ENCODE measurements around the gene EXOC6B. TPM values are rescaled to one million over a fixed set of nuclear protein-coding genes. Genes with fewer than 3 reads are reported as not detected.
"Not testable (repeated sequence)": the region's sequence is repeated elsewhere in the genome, so short reads cannot be mapped to it uniquely, and the experiment has no call there.

The EXOC6B gene
- total RNA-seq, 1 donor from 2014 or later, result 8.4 TPM

DNA sequence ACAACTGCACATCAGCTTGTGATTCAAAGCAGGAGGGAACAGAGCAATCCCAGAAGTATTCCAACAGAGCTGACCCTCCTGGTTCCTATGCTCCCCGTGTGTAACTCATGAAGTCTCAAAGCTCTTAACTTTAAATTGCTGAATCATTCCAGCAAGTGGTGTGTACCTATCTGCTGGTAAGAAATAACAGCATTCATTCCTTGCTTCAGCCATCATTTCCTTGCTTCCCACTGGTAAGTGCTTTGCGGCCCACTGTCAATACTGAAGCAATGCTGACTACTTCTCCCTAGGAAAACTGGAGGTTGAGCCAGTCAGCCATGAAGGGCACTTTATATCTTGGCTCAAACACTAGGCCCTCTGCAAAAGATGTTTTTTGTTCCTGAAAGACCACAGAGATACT lies 222.4 kb downstream of the EXOC6B start:
- Mint-ChIP-seq H3K27ac (no peak overlapping the region), H3K4me1 (no peaks in the 10 kb centered on the region), H3K36me3 (ENCODE audit: low read depth) (no peaks in the 10 kb centered on the region), H3K9me3 (no peaks in the 10 kb centered on the region), H3K4me3 (no peak overlapping the region), H3K27me3 (peaks cover 3% of the 10 kb centered on the region)
- intact Hi-C loops (cut with micrococcal nuclease), result loop anchor here (10.0 kb wide), 1 partner anchor 261 kb away; no protein-coding TSS in a partner anchor
- DNase-seq, result no peak

DNA sequence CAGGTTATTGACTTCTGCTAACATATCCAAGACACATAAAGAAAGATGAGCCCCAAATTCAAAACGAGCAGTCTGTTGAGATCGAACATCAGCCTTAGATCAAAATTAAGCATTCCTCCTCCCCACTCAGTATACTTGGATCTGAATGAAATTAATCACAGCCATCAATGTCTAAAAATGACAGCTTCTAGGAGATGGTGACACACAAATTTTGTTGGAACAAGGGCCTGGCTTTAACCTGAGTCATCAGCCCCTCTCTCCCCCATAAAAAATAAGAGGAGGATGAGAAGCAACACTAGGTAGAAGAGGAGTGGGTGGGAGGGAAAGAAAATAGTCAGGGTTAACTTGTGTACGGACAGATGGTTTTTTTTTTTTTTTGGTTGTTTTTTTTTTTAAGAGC lies 223.1 kb downstream of the EXOC6B start:
- DNase-seq, result no peak
- no peak overlapping the region for H3K4me3 Mint-ChIP-seq
- H3K4me1 Mint-ChIP-seq, result no peaks in the 10 kb centered on the region
- peaks cover 6% of the 10 kb centered on the region for H3K27me3 Mint-ChIP-seq
- H3K27ac Mint-ChIP-seq, result no peak overlapping the region
- H3K9me3 Mint-ChIP-seq, result no peaks in the 10 kb centered on the region
- intact Hi-C loops (cut with micrococcal nuclease), result loop anchor here (10.0 kb wide), 1 partner anchor 262 kb away; no protein-coding TSS in a partner anchor
- H3K36me3 Mint-ChIP-seq (ENCODE audit: low read depth), result no peaks in the 10 kb centered on the region

DNA sequence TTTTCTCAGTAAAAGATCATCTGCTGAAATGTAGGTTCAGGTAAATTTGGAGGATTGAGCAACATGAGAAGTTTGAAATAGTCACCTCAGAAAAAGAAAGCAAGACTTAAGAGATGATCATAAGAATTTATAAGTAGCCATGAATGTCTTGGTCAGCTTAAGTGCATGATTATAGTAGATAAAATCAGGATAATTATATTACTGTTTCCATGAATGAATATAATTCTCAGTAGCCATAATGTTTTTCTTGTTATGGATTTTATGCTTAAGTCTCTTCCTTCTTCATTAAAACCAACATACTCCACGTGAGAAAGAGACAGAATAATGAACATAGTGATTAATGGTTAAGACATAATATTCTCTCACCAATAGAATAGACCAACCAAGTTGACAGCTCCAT lies 223.7 kb downstream of the EXOC6B start:
- H3K4me1 Mint-ChIP-seq, result no peaks in the 10 kb centered on the region
- no peak overlapping the region for H3K27ac Mint-ChIP-seq

DNA sequence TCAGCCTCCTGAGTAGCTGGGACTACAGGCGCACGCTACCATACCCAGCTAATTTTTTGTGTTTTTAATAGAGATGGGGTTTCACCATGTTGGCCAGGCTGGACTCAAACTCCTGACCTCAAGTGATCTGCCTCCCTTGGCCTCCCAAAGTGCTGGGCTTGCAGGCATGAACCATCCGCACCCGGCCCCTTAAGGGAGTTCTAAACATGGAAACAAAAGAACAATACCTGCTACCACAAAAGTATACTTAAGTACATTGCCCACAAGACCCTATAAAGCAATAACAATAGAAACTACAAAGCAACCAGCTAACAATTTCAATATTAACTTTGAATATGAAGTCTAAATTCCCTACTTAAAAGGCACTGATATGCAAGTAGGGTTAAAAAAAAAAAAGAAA lies 242.0 kb downstream of the EXOC6B start:
- DNase-seq; H3K36me3 Mint-ChIP-seq (ENCODE audit: low read depth); H3K4me3 Mint-ChIP-seq; H3K27ac Mint-ChIP-seq; H3K27me3 Mint-ChIP-seq; H3K4me1 Mint-ChIP-seq; H3K9me3 Mint-ChIP-seq; intact Hi-C loops (cut with micrococcal nuclease): not testable (repeated sequence)

More for the DNA sequence above, 223.7 kb downstream of the EXOC6B start:
- Mint-ChIP-seq H3K4me3 (no peak overlapping the region), H3K9me3 (no peaks in the 10 kb centered on the region), H3K36me3 (ENCODE audit: low read depth) (no peaks in the 10 kb centered on the region), H3K27me3 (peaks cover 6% of the 10 kb centered on the region)
- no peak for DNase-seq
- intact Hi-C loops (cut with micrococcal nuclease), result loop anchor here (10.0 kb wide), 1 partner anchor 263 kb away; no protein-coding TSS in a partner anchor

DNA sequence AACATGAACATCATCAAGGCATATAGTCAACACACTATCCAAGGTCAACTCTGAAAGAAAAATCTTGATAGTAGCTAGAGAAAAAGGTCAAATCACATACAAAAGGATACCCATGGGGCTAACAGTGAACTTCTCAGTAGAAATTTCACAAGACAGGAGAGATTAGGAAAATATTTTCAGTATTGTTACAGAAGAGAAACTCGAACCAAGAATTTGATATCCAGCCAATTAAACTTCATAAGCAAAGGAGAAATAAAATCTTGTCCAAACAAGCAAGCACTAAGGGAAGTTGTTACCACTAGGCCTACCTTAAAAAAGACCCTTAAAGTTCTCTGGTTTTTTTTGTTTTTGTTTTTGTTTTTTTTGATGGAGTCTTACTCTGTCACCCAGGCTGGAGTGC lies 242.5 kb downstream of the EXOC6B start:
- intact Hi-C loops (cut with micrococcal nuclease), result no loop called here
- no peak overlapping the region for H3K27ac Mint-ChIP-seq
- no peaks in the 10 kb centered on the region for H3K27me3 Mint-ChIP-seq
- no peak for DNase-seq
- no peaks in the 10 kb centered on the region for H3K36me3 Mint-ChIP-seq (ENCODE audit: low read depth)
- no peaks in the 10 kb centered on the region for H3K4me1 Mint-ChIP-seq
- H3K9me3 Mint-ChIP-seq, result no peaks in the 10 kb centered on the region
- H3K4me3 Mint-ChIP-seq, result no peak overlapping the region

DNA sequence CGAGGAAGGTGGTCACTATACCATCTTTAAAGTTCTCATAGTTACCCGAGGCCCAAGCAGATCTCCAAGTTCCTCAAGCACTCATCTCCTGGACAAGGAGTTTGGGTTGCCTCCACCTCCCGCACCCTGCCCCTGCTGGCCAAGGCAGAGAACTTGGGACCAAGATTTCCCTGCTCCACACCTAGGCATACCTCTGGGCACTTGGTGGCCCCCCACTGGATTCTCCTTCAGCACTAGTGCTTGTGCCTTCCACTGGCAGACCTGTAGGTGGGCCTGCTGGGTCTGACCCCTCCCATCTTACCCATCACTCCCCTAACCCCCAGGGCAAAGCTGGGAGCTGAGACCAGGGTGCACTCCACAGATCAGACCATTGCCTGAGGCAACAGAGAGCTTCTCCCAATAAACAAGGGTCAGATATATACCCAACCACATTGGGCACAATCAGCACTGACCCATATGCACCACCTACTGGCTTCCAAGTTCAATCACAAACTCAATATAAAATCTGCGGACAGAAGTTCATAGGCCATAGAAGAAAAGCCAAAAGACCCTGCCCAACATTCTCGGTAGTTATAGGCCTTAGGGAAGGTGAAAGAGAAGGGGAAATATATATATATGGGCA lies 244.2 kb downstream of the EXOC6B start:
- intact Hi-C loops (cut with micrococcal nuclease), result loop anchor here (2.0 kb wide), 1 partner anchor 431 kb away; no protein-coding TSS in a partner anchor
- Mint-ChIP-seq H3K27me3 (no peaks in the 10 kb centered on the region), H3K4me1 (no peaks in the 10 kb centered on the region), H3K27ac (no peak overlapping the region), H3K4me3 (no peak overlapping the region), H3K9me3 (no peaks in the 10 kb centered on the region), H3K36me3 (ENCODE audit: low read depth) (no peaks in the 10 kb centered on the region)
- DNase-seq, result no peak

DNA sequence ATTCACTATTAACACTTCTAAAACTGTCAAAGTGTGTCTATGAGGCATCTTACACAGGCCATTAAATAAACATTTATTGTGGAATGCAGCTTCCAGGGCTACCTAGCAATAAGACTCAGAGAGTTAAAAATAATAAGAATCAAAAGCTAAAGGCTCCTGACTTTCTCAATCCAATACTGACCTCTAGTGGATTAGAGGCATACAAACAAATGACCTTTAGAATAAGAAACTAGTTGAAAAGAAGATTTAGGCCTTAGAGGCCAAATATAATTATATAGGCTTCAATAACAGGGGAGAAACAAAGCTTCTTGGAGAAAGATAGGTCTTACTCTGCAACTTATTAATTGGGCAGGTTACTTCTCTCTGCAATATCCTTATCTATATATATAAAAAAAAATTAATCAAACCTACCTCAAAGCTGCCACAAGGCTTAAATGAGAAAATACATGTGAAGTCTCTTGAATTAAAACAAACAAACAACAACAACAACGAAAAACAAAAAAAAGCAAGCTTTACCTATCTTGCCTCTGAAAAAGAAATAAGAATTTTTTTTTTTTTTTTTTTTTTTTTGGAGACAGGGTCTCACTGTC lies 246.1 kb downstream of the EXOC6B start:
- H3K36me3 Mint-ChIP-seq (ENCODE audit: low read depth), result no peaks in the 10 kb centered on the region
- no peak overlapping the region for H3K27ac Mint-ChIP-seq
- no peaks in the 10 kb centered on the region for H3K27me3 Mint-ChIP-seq
- no peaks in the 10 kb centered on the region for H3K9me3 Mint-ChIP-seq
- H3K4me1 Mint-ChIP-seq, result no peaks in the 10 kb centered on the region
- H3K4me3 Mint-ChIP-seq, result no peak overlapping the region
- intact Hi-C loops (cut with micrococcal nuclease), result loop anchor here (1.0 to 10.0 kb wide), 4 partner anchors 165 to 1032 kb away; no protein-coding TSS in a partner anchor
- no peak for DNase-seq

DNA sequence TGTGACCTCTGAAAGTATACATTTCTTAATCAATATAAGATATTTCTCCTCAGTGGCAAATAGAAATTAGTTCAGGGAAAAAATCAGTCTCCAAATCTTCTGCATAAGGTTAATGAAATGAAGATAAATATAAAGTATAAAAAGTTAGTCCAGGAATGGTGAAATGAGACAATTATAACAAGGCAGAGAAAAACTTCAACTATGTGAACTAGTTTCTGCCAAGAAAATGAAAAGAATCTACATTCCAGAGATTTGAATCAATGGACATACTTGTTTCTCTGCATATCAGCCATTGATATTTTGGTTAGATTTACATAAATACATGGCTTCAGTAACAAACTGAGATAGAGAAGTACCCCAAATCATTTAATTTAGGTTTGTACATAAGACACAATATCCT lies 249.0 kb downstream of the EXOC6B start:
- intact Hi-C loops (cut with micrococcal nuclease), result loop anchor here (5.0 to 10.0 kb wide), 2 partner anchors 168 to 1030 kb away; no protein-coding TSS in a partner anchor
- Mint-ChIP-seq H3K4me3 (no peak overlapping the region), H3K27me3 (no peaks in the 10 kb centered on the region), H3K27ac (no peak overlapping the region), H3K9me3 (no peaks in the 10 kb centered on the region), H3K4me1 (no peaks in the 10 kb centered on the region), H3K36me3 (ENCODE audit: low read depth) (no peaks in the 10 kb centered on the region)
- DNase-seq, result no peak

DNA sequence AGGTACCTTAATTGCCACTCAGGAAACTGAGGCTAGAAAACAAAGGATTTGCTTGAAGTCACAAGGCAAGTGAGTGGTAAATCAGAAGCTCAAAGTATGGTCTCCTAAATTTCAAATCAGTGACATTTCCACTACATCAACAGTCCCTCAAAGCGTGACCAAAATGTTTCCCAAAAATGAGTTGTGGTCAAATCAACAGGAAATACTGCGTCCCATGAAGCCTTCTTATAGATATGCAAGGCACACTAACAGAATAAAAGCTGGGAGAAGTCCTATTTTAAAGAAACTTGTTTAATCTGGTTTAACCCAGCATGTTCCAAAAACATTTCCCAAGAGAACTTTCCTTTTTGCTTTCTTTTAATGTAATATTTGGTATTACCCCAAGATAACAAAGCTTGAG lies 249.4 kb downstream of the EXOC6B start:
- Mint-ChIP-seq H3K27me3 (no peaks in the 10 kb centered on the region), H3K4me1 (no peaks in the 10 kb centered on the region), H3K9me3 (no peaks in the 10 kb centered on the region), H3K27ac (no peak overlapping the region), H3K4me3 (no peak overlapping the region), H3K36me3 (ENCODE audit: low read depth) (no peaks in the 10 kb centered on the region)
- DNase-seq, result no peak
- intact Hi-C loops (cut with micrococcal nuclease), result loop anchor here (5.0 to 10.0 kb wide), 2 partner anchors 168 to 1029 kb away; no protein-coding TSS in a partner anchor

DNA sequence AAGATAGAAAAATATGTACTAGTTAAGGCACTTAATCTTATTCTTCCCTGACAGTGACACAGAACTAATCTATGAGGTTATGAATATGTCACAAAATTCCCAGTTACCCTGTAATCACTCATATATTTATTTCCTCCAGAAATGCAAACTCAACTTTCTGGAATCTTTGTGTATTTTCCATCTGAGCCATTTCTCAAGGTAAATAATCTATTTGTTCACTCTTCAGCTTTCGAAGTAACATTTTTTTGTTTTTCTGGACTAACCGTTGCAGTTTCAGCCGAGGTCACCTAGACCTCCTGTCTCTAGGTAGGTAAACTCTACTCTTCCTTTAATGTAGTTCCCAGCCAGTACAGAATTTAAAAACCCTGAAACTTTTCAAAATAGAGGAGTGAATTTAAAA lies 250.9 kb downstream of the EXOC6B start:
- intact Hi-C loops (cut with micrococcal nuclease), result loop anchor here (5.0 to 10.0 kb wide), 2 partner anchors 170 to 1028 kb away; no protein-coding TSS in a partner anchor
- H3K27ac Mint-ChIP-seq, result no peak overlapping the region
- no peaks in the 10 kb centered on the region for H3K27me3 Mint-ChIP-seq
- H3K4me1 Mint-ChIP-seq, result no peaks in the 10 kb centered on the region
- no peaks in the 10 kb centered on the region for H3K36me3 Mint-ChIP-seq (ENCODE audit: low read depth)
- no peaks in the 10 kb centered on the region for H3K9me3 Mint-ChIP-seq
- no peak for DNase-seq
- no peak overlapping the region for H3K4me3 Mint-ChIP-seq

DNA sequence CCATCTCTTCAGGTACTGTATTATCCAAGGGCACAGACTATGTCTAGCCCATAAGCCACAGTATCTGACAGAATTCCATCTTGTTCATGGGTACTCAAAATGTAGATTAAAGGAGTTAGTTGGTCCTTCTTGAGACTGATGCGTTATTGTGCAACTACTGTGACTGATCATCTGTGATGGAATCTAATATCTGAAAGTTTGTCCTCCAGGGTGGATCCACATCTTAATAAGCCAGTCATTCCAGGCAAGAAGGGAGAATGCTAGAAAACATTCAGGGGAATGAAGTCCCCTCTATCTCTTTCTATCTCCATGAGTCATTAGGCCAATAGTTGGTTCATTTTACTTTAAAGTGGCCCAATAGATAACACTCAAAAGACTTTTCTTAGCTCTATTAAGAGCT lies 252.6 kb downstream of the EXOC6B start:
- Mint-ChIP-seq H3K9me3 (no peaks in the 10 kb centered on the region), H3K4me1 (no peaks in the 10 kb centered on the region), H3K36me3 (ENCODE audit: low read depth) (no peaks in the 10 kb centered on the region), H3K27me3 (no peaks in the 10 kb centered on the region), H3K27ac (no peak overlapping the region), H3K4me3 (no peak overlapping the region)
- no peak for DNase-seq
- intact Hi-C loops (cut with micrococcal nuclease), result loop anchor here (10.0 kb wide), 1 partner anchor 172 kb away; no protein-coding TSS in a partner anchor

DNA sequence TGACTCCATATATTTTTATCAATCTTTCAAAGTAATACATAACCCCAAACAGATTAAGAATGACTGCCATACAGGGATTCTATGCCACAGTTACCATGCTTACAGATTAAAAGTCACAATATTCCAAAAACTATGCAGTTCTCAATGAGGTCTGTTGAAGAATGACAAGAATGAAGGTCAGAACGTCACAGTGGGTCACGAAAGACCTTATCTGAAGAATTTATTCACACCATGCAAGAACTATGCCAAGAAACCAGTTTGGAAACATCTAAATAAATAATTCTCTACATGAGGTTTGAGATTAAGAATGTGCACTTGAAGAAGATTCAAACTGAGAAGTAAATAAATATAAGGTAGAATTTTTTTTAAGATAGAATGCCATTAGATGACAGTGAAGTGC lies 253.3 kb downstream of the EXOC6B start:
- H3K4me1 Mint-ChIP-seq, result no peaks in the 10 kb centered on the region
- no peak for DNase-seq
- H3K9me3 Mint-ChIP-seq, result no peaks in the 10 kb centered on the region
- H3K36me3 Mint-ChIP-seq (ENCODE audit: low read depth), result no peaks in the 10 kb centered on the region
- intact Hi-C loops (cut with micrococcal nuclease), result loop anchor here (10.0 kb wide), 1 partner anchor 172 kb away; no protein-coding TSS in a partner anchor
- H3K27ac Mint-ChIP-seq, result no peak overlapping the region
- H3K27me3 Mint-ChIP-seq, result no peaks in the 10 kb centered on the region
- no peak overlapping the region for H3K4me3 Mint-ChIP-seq

DNA sequence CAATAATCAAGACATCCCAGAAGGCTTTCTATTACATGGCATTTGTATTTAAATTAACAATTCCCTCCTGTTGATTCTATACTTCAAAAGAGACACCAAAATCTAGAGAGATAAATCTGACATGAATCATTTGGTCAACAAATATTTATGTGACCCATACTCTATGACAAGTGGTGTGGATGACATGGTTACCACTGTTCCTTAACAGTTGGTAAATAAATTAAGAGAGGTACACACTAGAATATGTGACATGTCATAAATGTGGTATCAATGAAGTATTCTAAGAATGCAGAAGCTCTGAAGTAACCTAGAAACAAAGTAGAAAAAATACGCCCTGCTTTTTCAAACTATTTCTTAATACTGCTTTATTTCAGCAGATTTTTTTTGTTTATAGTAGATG lies 255.4 kb downstream of the EXOC6B start:
- H3K36me3 Mint-ChIP-seq (ENCODE audit: low read depth), result no peaks in the 10 kb centered on the region
- no peaks in the 10 kb centered on the region for H3K27me3 Mint-ChIP-seq
- no peak for DNase-seq
- intact Hi-C loops (cut with micrococcal nuclease), result loop anchor here (10.0 kb wide), 1 partner anchor 174 kb away; no protein-coding TSS in a partner anchor
- H3K4me1 Mint-ChIP-seq, result no peaks in the 10 kb centered on the region
- H3K9me3 Mint-ChIP-seq, result no peaks in the 10 kb centered on the region
- no peak overlapping the region for H3K4me3 Mint-ChIP-seq
- no peak overlapping the region for H3K27ac Mint-ChIP-seq

DNA sequence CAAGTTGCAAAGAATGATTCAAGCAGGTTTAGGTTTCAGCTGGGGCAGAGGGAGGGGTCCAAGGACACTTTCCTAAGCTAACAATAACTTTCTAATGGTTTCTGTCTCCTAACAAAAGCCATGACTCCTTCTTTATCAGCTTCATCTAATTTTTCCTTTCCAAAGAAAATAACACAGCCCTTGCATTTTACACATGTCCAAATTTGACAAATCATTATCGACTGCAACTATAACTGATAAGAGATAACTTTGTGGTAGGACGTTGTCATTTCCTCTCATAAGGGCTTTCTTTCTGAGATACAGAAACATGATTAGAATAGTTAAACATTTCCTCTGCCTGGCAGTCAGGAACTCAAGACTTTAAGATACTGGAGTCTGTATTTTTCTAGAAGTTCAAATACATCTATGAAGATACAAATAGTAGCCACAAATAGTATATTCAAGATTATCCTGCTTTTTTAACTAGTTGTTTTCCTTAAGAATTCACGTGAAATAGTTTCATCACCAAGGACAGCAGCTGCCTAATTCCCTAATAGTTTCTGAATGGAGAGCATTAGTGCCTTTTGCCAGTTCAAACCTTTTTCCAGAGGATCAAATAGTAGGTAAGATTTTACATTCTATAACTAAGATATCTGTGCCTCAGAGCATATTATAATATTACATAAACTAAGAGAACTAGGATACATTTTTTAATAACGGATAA lies 263.2 kb downstream of the EXOC6B start:
- Mint-ChIP-seq H3K9me3 (no peaks in the 10 kb centered on the region), H3K4me1 (peaks cover 8% of the 10 kb centered on the region)

More for the DNA sequence above, 263.2 kb downstream of the EXOC6B start:
- Mint-ChIP-seq H3K27me3 (no peaks in the 10 kb centered on the region), H3K36me3 (ENCODE audit: low read depth) (no peaks in the 10 kb centered on the region), H3K27ac (no peak overlapping the region), H3K4me3 (no peak overlapping the region)
- DNase-seq, result no peak
- intact Hi-C loops (cut with micrococcal nuclease), result no loop called here
